Gastrocnemius medialis (tissue), 4 donors: Measurements from ENCODE around the gene KIRREL3.

Experiments
- POLR2A ChIP-seq, 2 donors: fragments of 450-650 bp; IDR thresholded peaks; one replicate each; pipeline ENCODE4 v1.6.1; 2017; ENCODE audit warnings: antibody characterized with exemption in 2 of 2, mild to moderate bottlenecking in 2 of 2, moderate library complexity in 2 of 2
- TF ChIP-seq, protein P1 (sequence below), 5 experiments: fragments of 450-650 bp in 3 of 5; fragments of 200-600 bp in 2 of 5; sonication (generic) in 2 of 5; IDR thresholded peaks in 4 of 5; conservative IDR thresholded peaks in 1 of 5; 1 replicate in 4 of 5; 2 replicates in 1 of 5; pipeline ENCODE4 v1.5.1; 2016 to 2019; ENCODE audit warnings: antibody characterized with exemption in 5 of 5, mild to moderate bottlenecking in 3 of 5, moderate library complexity in 3 of 5

DNA sequence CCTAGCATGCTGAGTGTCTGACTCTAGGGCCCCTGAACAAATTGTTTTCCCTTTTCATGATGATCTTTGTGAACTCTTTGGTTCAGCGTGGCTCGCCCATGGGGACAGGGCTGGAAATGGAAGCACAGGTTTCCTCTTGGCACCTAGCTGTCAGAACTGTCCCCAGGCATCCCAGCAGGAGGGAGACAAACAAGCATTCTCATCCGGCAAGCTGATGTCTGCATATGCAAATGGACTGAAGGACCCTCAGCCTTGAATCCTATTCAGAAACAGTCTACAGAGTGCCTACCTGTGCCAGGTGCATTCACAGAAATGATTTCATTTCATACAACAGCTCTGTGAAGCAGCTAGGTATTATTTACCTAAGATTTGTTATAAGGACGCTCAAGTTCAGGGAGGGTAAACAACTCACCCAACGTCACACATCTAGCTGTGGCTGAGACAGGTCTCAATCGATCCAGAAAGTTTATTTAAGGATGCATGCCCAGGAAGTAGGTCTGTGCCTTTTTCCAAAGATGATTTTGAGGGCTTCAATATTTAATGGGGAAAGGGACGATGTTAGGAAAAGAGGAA lies 176.4 kb downstream of the KIRREL3 start:
- TF ChIP-seq, protein P1, sequence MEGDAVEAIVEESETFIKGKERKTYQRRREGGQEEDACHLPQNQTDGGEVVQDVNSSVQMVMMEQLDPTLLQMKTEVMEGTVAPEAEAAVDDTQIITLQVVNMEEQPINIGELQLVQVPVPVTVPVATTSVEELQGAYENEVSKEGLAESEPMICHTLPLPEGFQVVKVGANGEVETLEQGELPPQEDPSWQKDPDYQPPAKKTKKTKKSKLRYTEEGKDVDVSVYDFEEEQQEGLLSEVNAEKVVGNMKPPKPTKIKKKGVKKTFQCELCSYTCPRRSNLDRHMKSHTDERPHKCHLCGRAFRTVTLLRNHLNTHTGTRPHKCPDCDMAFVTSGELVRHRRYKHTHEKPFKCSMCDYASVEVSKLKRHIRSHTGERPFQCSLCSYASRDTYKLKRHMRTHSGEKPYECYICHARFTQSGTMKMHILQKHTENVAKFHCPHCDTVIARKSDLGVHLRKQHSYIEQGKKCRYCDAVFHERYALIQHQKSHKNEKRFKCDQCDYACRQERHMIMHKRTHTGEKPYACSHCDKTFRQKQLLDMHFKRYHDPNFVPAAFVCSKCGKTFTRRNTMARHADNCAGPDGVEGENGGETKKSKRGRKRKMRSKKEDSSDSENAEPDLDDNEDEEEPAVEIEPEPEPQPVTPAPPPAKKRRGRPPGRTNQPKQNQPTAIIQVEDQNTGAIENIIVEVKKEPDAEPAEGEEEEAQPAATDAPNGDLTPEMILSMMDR (IDR thresholded peaks at IDR 0.05 in 4 of 5, conservative IDR thresholded peaks at IDR 0.05 in 1 of 5), result no peak
- TF ChIP-seq POLR2A (IDR thresholded peaks at IDR 0.05), result no peak
